GM12878 (cell line): Measurements from ENCODE around the gene CLNK. TPM values are rescaled to one million over a fixed set of nuclear protein-coding genes. Genes with fewer than 3 reads are reported as not detected.

Experiments used
- ATAC-seq: fragments of 200-7000 bp; cut with Tn5 transposase; 3 replicates; pipeline ENCODE4 v1.9.1; 2020; ENCODE audit warnings: mild to moderate bottlenecking, moderate library complexity
- BruUV-seq: library from RNA; stranded (reverse); fragments of 400-500 nt; replicated peaks from 2 replicates; lab custom pipeline; 2021; lab: Mats Ljungman, UMichigan
- CTCF ChIA-PET: fragments of 300-600 bp; sonication (Branson Sonifier 250); formaldehyde crosslinking; extraction: SDS; loops from one replicate; lab custom pipeline; 2021; ENCODE audit warnings: inconsistent platforms; lab: Yijun Ruan, JAX
- POLR2A ChIA-PET: fragments of 350-600 bp; formaldehyde crosslinking; extraction: SDS; loops from one replicate; lab custom pipeline; 2021; ENCODE audit warnings: inconsistent platforms; lab: Charles Lee
- RAD21 ChIA-PET: fragments of 300-600 bp; sonication (Branson Sonifier 250); formaldehyde crosslinking; loops from one replicate; lab custom pipeline; 2023; ENCODE audit warnings: antibody characterized with exemption; ENCODE audit not compliant: unreplicated experiment; lab: Charles Lee
- SMC1A ChIA-PET: fragments of 300-600 bp; sonication (Branson Sonifier 250); formaldehyde crosslinking; loops from one replicate; lab custom pipeline; 2023; ENCODE audit not compliant: unreplicated experiment, uncharacterized antibody; lab: Charles Lee
- DNase-seq: peaks from one replicate; pipeline ENCODE4 v3.0.0-alpha.2; 2011; ENCODE audit warnings: low read depth, low spot score
- FAIRE-seq: peaks from 3 replicates; lab custom pipeline; 2011; peaks lifted over from hg19 to GRCh38; lab: Jason Lieb, UNC
- H2AFZ ChIP-seq: 2 replicates; pipeline ENCODE4 v1.6.0; 2011; ENCODE audit warnings: low read depth, low read length, control low read depth; ENCODE audit not compliant: control insufficient read depth
- H3K27ac ChIP-seq: 2 replicates; pipeline ENCODE4 v1.5.1; 2011; ENCODE audit warnings: control low read depth; ENCODE audit not compliant: control insufficient read depth, insufficient read depth
- H3K27me3 ChIP-seq, 2 experiments: replicated peaks in 1 of 2; 2 replicates each; pipeline versions ENCODE4 v1.6.0 to v1.6.1; 2011; ENCODE audit warnings: low read length in 1 of 2; ENCODE audit not compliant: control insufficient read depth in 2 of 2, insufficient read depth in 2 of 2
- H3K36me3 ChIP-seq, 2 experiments: 2 replicates each; pipeline ENCODE4 v1.5.1; 2011; ENCODE audit warnings: low read length in 1 of 2; ENCODE audit not compliant: control insufficient read depth in 2 of 2, insufficient read depth in 2 of 2
- H3K4me1 ChIP-seq: 2 replicates; pipeline ENCODE4 v1.6.1; 2011; ENCODE audit warnings: mild to moderate bottlenecking, low read length, moderate library complexity, mixed read lengths; ENCODE audit not compliant: control insufficient read depth, insufficient read depth
- H3K4me2 ChIP-seq: 2 replicates; pipeline ENCODE4 v1.6.0; 2011; ENCODE audit warnings: control low read depth; ENCODE audit not compliant: control insufficient read depth, insufficient read depth
- H3K4me3 ChIP-seq: fragments of 200-600 bp; sonication (generic); 2 replicates; pipeline ENCODE4 v1.5.1; 2016
- H3K79me2 ChIP-seq: 2 replicates; pipeline ENCODE4 v1.6.0; 2011; ENCODE audit warnings: low read length; ENCODE audit not compliant: control insufficient read depth, insufficient read depth
- H3K9ac ChIP-seq: 2 replicates; pipeline ENCODE4 v1.8.0; 2011; ENCODE audit warnings: low read length, control low read depth, mixed read lengths; ENCODE audit not compliant: control insufficient read depth, insufficient read depth
- H3K9me3 ChIP-seq: replicated peaks from 3 replicates; pipeline ENCODE4 v1.5.1; 2011; ENCODE audit warnings: mild to moderate bottlenecking, low read length; ENCODE audit not compliant: control insufficient read depth, insufficient read depth
- H4K20me1 ChIP-seq: 2 replicates; pipeline ENCODE4 v1.6.0; 2011; ENCODE audit not compliant: control insufficient read depth, insufficient read depth
- ASH2L ChIP-seq: fragments of 300-600, 200-600 bp; sonication (generic); IDR thresholded peaks from 2 replicates; pipeline ENCODE4 v1.6.1; 2017; ENCODE audit warnings: low read depth, mild to moderate bottlenecking, borderline replicate concordance
- CHD4 ChIP-seq: fragments of 200-600 bp; sonication (generic); IDR thresholded peaks from 2 replicates; pipeline ENCODE4 v1.6.1; 2016; ENCODE audit warnings: mild to moderate bottlenecking
- IKZF2 ChIP-seq, 2 experiments: fragments of 450-650 bp; IDR thresholded peaks; 2 replicates each; pipeline ENCODE4 v1.6.1; 2017; ENCODE audit warnings: mild to moderate bottlenecking in 2 of 2, moderate library complexity in 2 of 2
- NFIC ChIP-seq: IDR thresholded peaks from 2 replicates; pipeline ENCODE4 v1.6.1; 2012; ENCODE audit warnings: low read depth, mild to moderate bottlenecking, inconsistent platforms, low read length, moderate library complexity
- PAX8 ChIP-seq: fragments of 450-650 bp; IDR thresholded peaks from 2 replicates; pipeline ENCODE4 v1.6.1; 2017; ENCODE audit warnings: mild to moderate bottlenecking, moderate library complexity
- RAD21 ChIP-seq: IDR thresholded peaks from 2 replicates; pipeline ENCODE4 v1.6.1; 2011; ENCODE audit warnings: mild to moderate bottlenecking, low read depth, low read length, moderate library complexity; ENCODE audit not compliant: insufficient read depth
- RAD51 ChIP-seq: fragments of 450-650 bp; IDR thresholded peaks from 2 replicates; pipeline ENCODE4 v1.6.1; 2016; ENCODE audit warnings: moderate library complexity, mild to moderate bottlenecking, inconsistent platforms
- RB1 ChIP-seq: fragments of 450-650 bp; formaldehyde crosslinking; IDR thresholded peaks from 2 replicates; pipeline ENCODE4 v1.6.1; 2017; ENCODE audit warnings: mild to moderate bottlenecking, borderline replicate concordance
- SMC3 ChIP-seq: IDR thresholded peaks from 2 replicates; pipeline ENCODE4 v1.6.1; 2011; ENCODE audit warnings: low read length, improper control_type of control experiment, borderline replicate concordance
- YY1 ChIP-seq: IDR thresholded peaks from 2 replicates; pipeline ENCODE4 v1.6.1; 2011; ENCODE audit warnings: low read depth, mild to moderate bottlenecking, low read length
- WGBS: methylation state at CpG from one replicate; pipeline ENCODE4 v1.1.6; 2016; ENCODE audit warnings: low lambda C conversion rate; ENCODE audit not compliant: insufficient replicate concordance, insufficient coverage; ENCODE audit errors: missing lambda C conversion rate; 5-methylcytosine and 5-hydroxymethylcytosine counted together
- in situ Hi-C: fragments of 300-500 bp; cut with MboI; formaldehyde crosslinking; loops from 9 replicates; pipeline ENCODE4 v1.14.3; 2018; ENCODE audit warnings: mixed read lengths
- intact Hi-C: fragments of 100-400 bp; cut with micrococcal nuclease; formaldehyde crosslinking; loops from one replicate; pipeline ENCODE4 v1.14.2; 2022; ENCODE audit not compliant: unreplicated experiment
- polyA plus RNA-seq, 11 experiments: library from polyadenylated mRNA; depleted of rRNA in 4 of 11; unstranded in 6 of 11; stranded (reverse) in 5 of 11; fragments of >200 nt; fragmentation: Nextera tagmentation in 4 of 11; fragmentation: Illumina TruSeq in 1 of 11; extraction: Ambion mirVana in 4 of 11; extraction: Trizol in 1 of 11; gene quantifications; 1 replicate in 1 of 11; 2 replicates in 10 of 11; pipeline versions ENCODE4 v1.2.1 to v1.2.3, GENCODE V29; 2011 to 2016; ENCODE audit warnings: inconsistent platforms in 2 of 11, missing spikeins in 2 of 11, low read depth in 1 of 11
- total RNA-seq, 4 experiments: library from RNA; depleted of rRNA in 3 of 4; stranded (reverse); fragments of >200 nt in 3 of 4; fragmentation: Illumina TruSeq in 1 of 4; extraction: Trizol in 1 of 4; gene quantifications; 2 replicates each; pipeline versions ENCODE4 v1.2.1 to v1.2.3, GENCODE V29; 2013 to 2021
- TF ChIP-seq, protein P1 (sequence below), 3 experiments: IDR thresholded peaks in 2 of 3; conservative IDR thresholded peaks in 1 of 3; 2 replicates each; pipeline ENCODE4 v1.5.1; 2011; ENCODE audit warnings: low read depth in 3 of 3, low read length in 3 of 3, mild to moderate bottlenecking in 3 of 3, control low read depth in 2 of 3, moderate library complexity in 2 of 3, inconsistent platforms in 1 of 3, mixed read lengths in 1 of 3; ENCODE audit not compliant: control insufficient read depth in 2 of 3, insufficient read depth in 1 of 3; ENCODE audit errors: extremely low read depth in 1 of 3

The CLNK gene
- total and polyA plus RNA-seq, 10 of the 15 experiments (the other 5 are each of a cell fraction or from before 2014, with no cell fraction given) = 2.1 to 14.3 (median 2.7) TPM

GRCh38 chr4:10582951-10583350, 101.6 kb downstream of the CLNK start (continued):
- no peak for TF ChIP-seq RB1

DNA sequence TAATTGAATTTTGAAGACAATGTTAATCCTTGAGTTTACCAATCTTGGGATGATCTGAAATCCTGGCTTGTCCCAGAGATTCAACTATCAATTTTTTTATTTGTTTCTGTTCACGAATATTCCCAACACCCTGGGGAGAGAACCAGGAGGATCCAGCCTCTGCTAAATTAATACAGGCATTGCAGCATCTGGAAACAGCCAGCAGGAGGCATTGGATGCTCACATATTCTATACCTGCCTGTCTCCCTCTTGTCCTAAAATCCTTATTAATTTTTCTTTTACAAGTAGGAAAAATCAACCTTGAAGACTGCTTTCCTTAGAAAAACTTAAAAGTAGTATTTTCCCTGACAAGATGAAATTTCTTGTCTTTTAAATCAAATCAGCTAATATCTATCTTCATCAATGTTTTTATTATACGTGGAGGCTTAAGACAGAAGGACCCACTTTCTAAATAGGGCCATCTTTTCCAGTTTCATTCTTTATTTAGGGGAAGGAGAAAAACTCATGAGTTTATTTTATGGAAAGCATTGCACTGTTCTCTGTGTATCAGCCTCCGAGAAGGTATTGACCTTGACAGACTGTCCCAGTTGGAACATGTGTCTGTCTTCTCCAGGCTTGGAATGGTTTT, 102.4 kb downstream of the CLNK start:
- Histone ChIP-seq H3K36me3 (no peaks in the 10 kb centered on the region), H3K4me3 (no peak overlapping the region), H4K20me1 (no peaks in the 10 kb centered on the region), H3K9ac (no peak overlapping the region), H3K79me2 (no peaks in the 10 kb centered on the region), H3K27ac (no peak overlapping the region), H3K9me3 (no peaks in the 10 kb centered on the region), H3K27me3 (no peaks in the 10 kb centered on the region), H3K4me2 (no peak overlapping the region), H3K4me1 (peaks cover 21% of the 10 kb centered on the region), H2AFZ (no peak overlapping the region)
- POLR2A ChIA-PET = no interaction called here
- in situ Hi-C loops (loop anchor here (5.0 kb wide), 1 partner anchor 840 kb away; no protein-coding TSS in a partner anchor), intact Hi-C loops (loop anchor here (1.0 to 5.0 kb wide), 4 partner anchors 148 to 1138 kb away; no protein-coding TSS in a partner anchor)
- 65% methylated on average over 3 of the region's 3 CpGs for WGBS
- TF ChIP-seq SMC3 (peak; percentile 91), ASH2L (no peak), CHD4 (no peak), RAD21 (peak; percentile 97), YY1 (0 out of 2 replicates have a peak, but pooled peaks have one; percentile 34), RAD51 (no peak), IKZF2 (IDR thresholded peaks at IDR 0.05) (no peak), NFIC (0 out of 2 replicates have a peak, but pooled peaks have one; percentile 33), PAX8 (no peak)
- TF ChIP-seq, protein P1, sequence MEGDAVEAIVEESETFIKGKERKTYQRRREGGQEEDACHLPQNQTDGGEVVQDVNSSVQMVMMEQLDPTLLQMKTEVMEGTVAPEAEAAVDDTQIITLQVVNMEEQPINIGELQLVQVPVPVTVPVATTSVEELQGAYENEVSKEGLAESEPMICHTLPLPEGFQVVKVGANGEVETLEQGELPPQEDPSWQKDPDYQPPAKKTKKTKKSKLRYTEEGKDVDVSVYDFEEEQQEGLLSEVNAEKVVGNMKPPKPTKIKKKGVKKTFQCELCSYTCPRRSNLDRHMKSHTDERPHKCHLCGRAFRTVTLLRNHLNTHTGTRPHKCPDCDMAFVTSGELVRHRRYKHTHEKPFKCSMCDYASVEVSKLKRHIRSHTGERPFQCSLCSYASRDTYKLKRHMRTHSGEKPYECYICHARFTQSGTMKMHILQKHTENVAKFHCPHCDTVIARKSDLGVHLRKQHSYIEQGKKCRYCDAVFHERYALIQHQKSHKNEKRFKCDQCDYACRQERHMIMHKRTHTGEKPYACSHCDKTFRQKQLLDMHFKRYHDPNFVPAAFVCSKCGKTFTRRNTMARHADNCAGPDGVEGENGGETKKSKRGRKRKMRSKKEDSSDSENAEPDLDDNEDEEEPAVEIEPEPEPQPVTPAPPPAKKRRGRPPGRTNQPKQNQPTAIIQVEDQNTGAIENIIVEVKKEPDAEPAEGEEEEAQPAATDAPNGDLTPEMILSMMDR (IDR thresholded peaks at IDR 0.05 in 2 of 3, conservative IDR thresholded peaks at IDR 0.05 in 1 of 3; ENCODE audit: control insufficient read depth in 2 of 3, extremely low read depth in 1 of 3, insufficient read depth in 1 of 3, low read depth in 3 of 3, low read length in 3 of 3) = peak; percentile 79 to 91 (median 83)
- peak; percentile 49 for FAIRE-seq
- RAD21 ChIA-PET = interaction anchor here (1.7 to 2.2 kb wide), 2 partner anchors 146 to 844 kb away, joined by 4 to 5 read pairs; no protein-coding TSS in a partner anchor
- SMC1A ChIA-PET = interaction anchor here (0.7 to 5.2 kb wide), 16 partner anchors 11 to 1168 kb away, joined by 3 to 27 read pairs (median 4); no protein-coding TSS in a partner anchor
- CTCF ChIA-PET = interaction anchor here (0.9 to 3.4 kb wide), 14 partner anchors 8 to 1139 kb away, joined by 3 to 16 read pairs (median 4); no protein-coding TSS in a partner anchor
- BruUV-seq = no TSS peak
- ATAC-seq = peak; percentile 62; the same call in 2 of the 3 replicates
- DNase-seq = no peak
